GM21528 (cell line): ENCODE measurements around the gene CCDC102A.

Experiments used
- ATAC-seq: cut with Tn5 transposase; IDR thresholded peaks from one replicate; pipeline ENCODE4 v1.9.1; 2021; ENCODE audit warnings: mild to moderate bottlenecking, moderate library complexity; ENCODE audit not compliant: unreplicated experiment, low FRiP score

The CCDC102A gene

GRCh38 chr16:57538235-57538721 is 1.9 kb upstream of the CCDC102A start:
- ATAC-seq = no peak

DNA sequence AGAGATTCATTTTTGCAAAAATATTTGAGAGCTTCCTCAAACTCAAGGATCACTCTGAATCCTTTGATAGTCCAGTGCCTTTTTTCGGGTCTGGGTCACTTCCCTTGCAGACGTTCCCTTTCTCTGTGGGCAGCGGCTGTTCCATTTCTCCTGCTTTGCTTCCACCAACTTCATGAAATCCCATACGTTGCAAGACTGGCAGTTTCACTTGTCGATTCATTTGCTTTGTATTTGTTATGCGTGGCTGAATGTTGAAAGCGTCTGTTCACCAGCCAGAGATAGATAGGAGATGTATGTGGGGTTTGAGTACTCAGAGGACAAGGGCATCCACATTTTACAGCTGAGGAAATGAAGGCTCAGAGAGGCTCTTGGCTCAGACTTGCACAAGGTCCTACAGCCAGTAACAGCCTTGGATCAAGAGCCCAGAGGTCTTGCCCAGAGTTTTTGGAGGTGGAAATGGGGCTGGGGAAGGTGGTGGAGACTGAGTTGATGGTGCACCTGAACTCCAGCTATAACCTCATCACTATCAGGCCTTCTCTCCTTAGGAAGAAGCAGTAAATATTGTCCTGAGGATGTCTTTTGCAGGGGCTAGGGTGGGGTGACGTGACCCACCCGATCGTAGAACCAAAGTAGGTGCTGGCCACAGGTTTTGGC is 1.3 kb upstream of the CCDC102A start:
- ATAC-seq = no peak

GRCh38 chr16:57537194-57537505 is 779 bp upstream of the CCDC102A start:
- no peak for ATAC-seq

- ATAC-seq = peak; percentile 49
These were observed 578 bp downstream of the CCDC102A start for GRCh38 chr16:57535680-57536305.

DNA sequence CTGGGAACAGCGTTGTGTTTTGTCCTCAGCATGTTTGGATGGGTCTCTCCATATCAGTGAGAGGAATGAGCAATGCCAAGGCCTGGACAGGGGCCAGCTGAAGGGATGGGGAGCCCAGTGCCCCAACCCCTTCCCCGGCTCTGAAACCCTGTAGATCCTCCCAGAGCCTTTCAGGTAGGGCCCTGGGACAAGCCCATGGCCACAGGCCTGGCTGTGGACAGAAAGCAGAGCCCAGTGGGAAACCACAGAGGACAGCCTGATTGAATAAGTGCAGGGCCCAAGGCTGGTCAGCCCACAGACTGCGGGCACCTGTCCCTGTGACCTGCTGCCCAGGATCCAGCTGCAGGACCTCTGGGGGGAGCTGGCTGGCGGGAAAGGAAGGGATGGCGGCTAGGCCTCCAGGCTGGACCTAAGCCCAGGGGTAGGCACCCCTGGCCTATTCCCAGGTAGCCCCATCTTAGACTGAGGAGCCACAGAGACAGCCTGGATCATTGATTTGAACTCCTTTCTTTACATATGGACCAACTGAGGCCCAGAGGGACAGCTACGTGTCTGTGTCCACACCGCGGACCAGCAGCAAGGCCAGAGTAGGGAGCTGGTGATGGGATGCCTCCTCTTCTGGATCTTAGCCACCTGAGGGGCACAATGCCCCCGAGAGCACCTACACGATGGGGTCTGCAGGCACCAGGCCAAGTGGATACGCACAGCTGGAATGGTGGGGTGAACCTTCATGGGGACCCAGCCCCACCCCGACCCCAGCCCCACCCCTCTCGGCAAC is 1.3 kb downstream of the CCDC102A start:
- no peak for ATAC-seq

GRCh38 chr16:57534337-57534880 is 2.0 kb downstream of the CCDC102A start:
- no peak for ATAC-seq

DNA sequence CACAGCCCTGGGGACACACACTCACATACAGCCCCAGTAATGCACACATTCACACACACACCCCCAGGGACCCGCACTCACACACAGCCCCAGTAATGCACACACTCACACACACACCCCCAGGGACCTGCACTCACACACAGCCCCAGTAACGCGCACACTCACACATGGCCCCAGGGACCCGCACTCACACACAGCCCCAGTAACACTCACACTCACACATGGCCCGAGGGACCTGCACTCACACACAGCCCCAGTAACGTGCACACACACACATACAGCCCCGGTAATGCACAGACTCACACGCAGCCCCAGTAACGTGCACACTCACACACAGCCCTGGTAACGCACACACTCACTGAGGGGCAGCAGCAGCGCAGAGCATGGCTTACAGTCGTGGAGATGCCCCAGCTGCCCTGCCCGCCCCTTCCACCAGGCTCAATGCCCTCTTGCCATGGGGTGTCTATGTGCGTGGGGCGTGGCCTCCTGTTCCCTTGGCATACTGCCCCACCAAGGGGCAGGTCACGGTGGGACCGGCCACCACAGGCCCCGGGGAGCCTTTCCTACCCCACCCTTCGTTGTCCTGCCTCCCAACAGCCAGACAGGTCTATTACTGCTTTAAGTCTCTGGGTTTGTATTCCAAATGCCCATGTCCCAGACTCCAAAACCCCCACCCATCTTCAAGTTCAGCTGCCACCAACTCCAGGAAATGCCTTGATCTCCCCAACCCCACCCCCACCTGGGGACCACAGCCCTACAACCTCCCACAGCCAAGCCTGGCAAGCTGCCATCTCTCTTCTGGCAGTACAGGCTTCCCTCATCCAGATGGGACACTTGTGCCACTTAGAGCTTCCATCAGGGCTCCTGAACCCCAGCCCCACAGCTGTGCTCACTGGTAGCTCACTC is 2.7 kb downstream of the CCDC102A start:
- ATAC-seq = no peak

DNA sequence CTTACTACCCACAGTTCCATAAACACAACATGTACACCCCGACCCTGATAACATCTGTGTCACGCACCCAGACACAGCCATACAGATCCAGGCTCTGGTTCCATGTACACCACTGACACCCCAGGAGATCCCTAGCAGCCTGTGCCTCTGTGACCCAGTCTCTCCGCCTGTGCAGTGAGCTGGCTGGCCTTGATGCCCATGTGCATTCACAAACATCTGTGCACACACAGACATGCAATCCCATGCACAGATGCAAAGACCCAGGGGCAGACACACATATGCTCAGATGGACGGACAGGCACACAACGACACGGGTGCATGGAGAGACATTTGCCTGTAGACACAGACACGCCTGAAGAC is 4.1 kb downstream of the CCDC102A start:
- no peak for ATAC-seq

GRCh38 chr16:57531635-57532265 is 4.6 kb downstream of the CCDC102A start:
- no peak for ATAC-seq

DNA sequence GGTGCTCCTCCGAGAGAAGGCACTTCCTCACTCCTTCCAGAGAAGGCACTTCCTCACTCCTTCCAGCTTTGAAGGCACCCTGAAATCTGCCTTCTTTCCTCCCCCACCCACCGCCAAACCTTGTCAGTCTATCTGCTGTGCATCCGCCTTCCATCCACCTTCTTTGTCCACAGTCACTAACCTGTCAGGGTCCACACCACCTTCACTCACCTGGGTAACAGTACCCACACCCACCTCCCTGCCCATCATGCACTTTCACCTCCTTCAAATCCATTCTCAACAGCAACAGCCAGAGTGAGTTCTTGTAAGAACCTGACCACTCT is 5.2 kb downstream of the CCDC102A start:
- ATAC-seq = no peak

- no peak for ATAC-seq
These were observed 5.7 kb downstream of the CCDC102A start for GRCh38 chr16:57530522-57531252.

DNA sequence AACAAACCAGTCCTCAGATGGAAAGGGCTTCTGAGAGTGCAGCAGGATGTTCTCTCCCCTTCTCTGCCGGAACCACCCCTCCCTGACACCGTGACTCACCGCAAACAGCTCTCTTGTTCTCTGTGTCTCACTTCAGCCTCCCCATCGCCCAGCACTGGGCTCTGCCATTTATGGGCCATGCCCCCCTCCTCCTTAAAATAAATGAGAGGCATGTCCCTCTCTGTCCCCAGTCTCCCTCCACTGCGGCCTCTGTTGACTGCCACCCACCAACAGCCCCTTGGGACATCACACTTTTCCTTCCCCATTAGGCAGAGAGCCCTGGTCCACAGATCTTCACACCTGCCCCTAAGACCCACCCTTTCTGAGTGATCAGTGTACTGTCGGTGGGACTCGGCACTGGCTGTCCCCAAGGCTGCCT is 6.3 kb downstream of the CCDC102A start:
- peak; percentile 59 for ATAC-seq

- no peak for ATAC-seq
These were observed 6.8 kb downstream of the CCDC102A start for GRCh38 chr16:57529391-57530103.

DNA sequence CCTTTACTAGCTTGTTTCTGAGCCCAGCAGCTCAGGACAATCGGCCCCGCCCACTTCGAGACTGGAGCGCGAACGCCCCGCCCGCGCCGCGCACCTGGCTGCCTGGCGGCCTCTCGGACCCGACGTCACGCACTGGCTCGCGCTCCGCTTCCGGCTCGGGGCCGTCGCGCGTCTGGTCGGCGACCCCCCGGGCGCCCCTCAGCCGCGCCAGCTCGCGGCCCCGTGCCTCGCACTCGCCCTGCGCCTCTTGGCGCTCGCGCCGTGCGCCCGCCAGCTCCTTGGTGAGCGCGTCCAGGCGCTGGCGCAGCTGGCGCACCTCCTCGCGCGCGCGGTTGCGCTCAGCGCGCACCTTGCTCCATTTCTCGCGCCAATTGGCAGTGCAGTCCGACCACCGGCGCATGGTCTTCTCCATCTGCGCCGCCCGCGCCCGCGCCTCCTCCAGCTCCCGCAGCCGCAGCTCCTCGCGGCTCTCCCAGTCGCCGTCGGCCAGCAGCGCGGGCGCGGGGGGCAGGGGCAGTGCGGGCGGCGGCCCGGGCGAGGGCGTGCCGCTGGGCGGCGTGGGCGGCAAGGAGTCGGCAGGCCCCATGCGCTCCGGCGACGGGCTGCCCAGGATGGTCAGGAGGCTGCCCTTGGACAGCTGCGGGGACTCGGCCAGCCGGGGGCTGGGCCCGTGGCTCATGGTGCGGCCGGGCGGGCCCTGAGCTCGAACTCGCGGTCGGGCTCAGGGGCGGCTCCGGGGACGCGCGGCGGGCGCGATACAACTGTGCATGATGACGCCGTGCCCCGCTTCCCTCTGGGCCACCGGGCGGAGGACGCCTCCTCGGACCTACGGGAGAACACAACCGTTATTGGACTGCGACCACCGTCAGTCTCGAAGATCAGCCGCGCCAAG is 7.6 kb downstream of the CCDC102A start:
- ATAC-seq = no peak

DNA sequence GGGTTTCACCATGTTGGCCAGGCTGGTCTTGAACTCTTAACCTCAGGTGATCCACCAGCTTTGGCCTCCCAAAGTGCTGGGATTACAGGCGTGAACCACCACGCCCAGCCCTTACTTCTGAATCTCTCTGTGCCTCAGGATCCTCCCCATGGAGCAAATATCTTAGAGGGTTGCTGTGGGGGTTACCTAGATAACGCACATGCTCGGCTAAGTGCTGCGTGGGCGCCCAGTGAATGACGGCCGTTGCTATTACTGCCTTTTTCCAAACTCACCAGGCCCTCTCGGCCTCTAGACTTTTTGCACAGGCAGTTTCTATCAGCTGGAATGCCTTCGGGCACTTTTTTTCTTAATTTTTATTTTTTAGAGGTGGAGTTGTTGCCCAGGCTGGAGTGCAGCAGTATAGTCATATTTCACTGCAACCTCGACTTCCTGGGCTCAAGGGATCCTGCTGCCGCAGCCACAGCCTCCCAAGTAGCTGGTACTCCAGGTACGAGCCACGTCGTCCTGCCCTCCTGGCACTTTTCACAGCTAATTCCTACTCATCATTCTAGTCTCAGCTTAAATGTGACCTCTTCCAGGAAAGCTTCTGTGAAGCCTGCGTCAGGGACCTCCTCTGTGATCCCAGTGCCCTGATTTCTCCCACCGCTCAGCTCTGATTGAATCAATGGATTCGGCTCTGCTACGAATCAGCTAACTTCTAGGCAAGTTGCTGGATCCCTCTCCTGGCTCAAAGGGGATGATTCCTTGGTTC is 8.6 kb downstream of the CCDC102A start:
- no peak for ATAC-seq

GRCh38 chr16:57527027-57527426 is 9.3 kb downstream of the CCDC102A start:
- no peak for ATAC-seq

DNA sequence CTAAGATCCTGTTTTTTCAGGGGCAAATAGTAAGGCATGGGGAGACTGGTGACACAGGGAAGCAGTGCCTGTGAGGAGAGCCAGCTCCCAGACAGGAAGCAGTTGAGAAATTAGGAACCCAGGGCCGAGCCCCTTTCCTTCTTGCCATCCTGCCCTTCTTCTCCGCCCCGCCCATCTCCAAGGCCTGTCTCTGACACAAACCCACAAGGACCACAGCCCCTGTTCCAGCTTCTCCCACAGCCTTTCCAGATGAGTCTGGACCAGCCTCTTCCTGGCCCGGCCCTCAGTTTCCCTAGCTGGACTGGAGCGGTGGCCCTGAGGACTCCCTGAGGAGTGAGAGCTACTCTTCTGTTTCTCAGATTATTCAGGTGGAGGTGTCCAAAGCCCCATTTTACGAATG is 9.9 kb downstream of the CCDC102A start:
- no peak for ATAC-seq
